Esophagus squamous epithelium (tissue), 5 donors: ENCODE results near the gene SURF1. TPM values are rescaled to one million over a fixed set of nuclear protein-coding genes. Genes with fewer than 3 reads are reported as not detected.
"Not testable (repeated sequence)": the region's sequence is repeated elsewhere in the genome, so short reads cannot be mapped to it uniquely, and the experiment has no call there.

Experiments used
- DNase-seq: peaks from one replicate; lab custom pipeline; 2025; lab: John Stamatoyannopoulos, UW
- H3K27ac ChIP-seq, 4 donors: fragments of 200-600 bp; sonication (generic); one replicate each; pipeline ENCODE4 v1.5.1; 2016 to 2019; ENCODE audit warnings: mild to moderate bottlenecking in 1 of 4
- H3K27me3 ChIP-seq, 4 donors: fragments of 200-600 bp; sonication (generic); 1 replicate in 3 of 4; 2 replicates in 1 of 4; pipeline versions ENCODE4 v1.5.1 to v1.6.0; 2017 to 2021; ENCODE audit warnings: antibody characterized with exemption in 1 of 4
- H3K36me3 ChIP-seq, 3 donors: fragments of 200-600 bp; sonication (generic); one replicate each; pipeline ENCODE4 v1.5.1; 2016 to 2019
- H3K4me1 ChIP-seq, 3 donors: fragments of 200-600 bp; sonication (generic); one replicate each; pipeline ENCODE4 v1.5.1; 2017 to 2019
- H3K4me3 ChIP-seq, 4 donors: fragments of 200-600 bp; sonication (generic); 1 replicate in 3 of 4; 2 replicates in 1 of 4; pipeline ENCODE4 v1.5.1; 2016 to 2019; ENCODE audit warnings: mild to moderate bottlenecking in 2 of 4, moderate library complexity in 1 of 4
- H3K9me3 ChIP-seq, 3 donors: fragments of 200-600 bp; sonication (generic); one replicate each; pipeline ENCODE4 v1.5.1; 2016 to 2019
- POLR2A ChIP-seq, 4 donors: fragments of 450-650 bp; IDR thresholded peaks; one replicate each; pipeline ENCODE4 v1.6.1; 2017; ENCODE audit warnings: antibody characterized with exemption in 4 of 4, mild to moderate bottlenecking in 4 of 4, moderate library complexity in 3 of 4
- WGBS, 2 donors: methylation state at CpG; one replicate each; pipeline ENCODE4 v1.1.5; 2018; 5-methylcytosine and 5-hydroxymethylcytosine counted together
- intact Hi-C: fragments of 100-400 bp; cut with DNase I; formaldehyde crosslinking; loops from one replicate; pipeline ENCODE4 v1.15.0; 2022
- total RNA-seq, 4 donors: library from RNA; depleted of rRNA; stranded (reverse); fragments of >200 nt; gene quantifications; one replicate each; pipeline ENCODE4 v1.1.0, GENCODE V29; 2016
- TF ChIP-seq, protein P1 (sequence below), 6 experiments: fragments of 450-650 bp in 4 of 6; fragments of 200-600 bp in 2 of 6; sonication (generic) in 2 of 6; IDR thresholded peaks; one replicate each; pipeline ENCODE4 v1.5.1; 2016 to 2019; ENCODE audit warnings: antibody characterized with exemption in 6 of 6, mild to moderate bottlenecking in 4 of 6, moderate library complexity in 4 of 6
- donor health status: DM: yes; HTN: yes; CAD: no.

SURF1 gene
- total RNA-seq, 4 donors from 2014 or later = 18.2 to 44.7 (median 32.0) TPM

GRCh38 chr9:133321411-133321935, 34.8 kb downstream of the SURF1 start:
- WGBS, 2 donors = 76 to 81% methylated on average over 5 to 13 of the region's 13 CpGs
- TF ChIP-seq POLR2A (IDR thresholded peaks at IDR 0.05) = no peak
- TF ChIP-seq, protein P1, sequence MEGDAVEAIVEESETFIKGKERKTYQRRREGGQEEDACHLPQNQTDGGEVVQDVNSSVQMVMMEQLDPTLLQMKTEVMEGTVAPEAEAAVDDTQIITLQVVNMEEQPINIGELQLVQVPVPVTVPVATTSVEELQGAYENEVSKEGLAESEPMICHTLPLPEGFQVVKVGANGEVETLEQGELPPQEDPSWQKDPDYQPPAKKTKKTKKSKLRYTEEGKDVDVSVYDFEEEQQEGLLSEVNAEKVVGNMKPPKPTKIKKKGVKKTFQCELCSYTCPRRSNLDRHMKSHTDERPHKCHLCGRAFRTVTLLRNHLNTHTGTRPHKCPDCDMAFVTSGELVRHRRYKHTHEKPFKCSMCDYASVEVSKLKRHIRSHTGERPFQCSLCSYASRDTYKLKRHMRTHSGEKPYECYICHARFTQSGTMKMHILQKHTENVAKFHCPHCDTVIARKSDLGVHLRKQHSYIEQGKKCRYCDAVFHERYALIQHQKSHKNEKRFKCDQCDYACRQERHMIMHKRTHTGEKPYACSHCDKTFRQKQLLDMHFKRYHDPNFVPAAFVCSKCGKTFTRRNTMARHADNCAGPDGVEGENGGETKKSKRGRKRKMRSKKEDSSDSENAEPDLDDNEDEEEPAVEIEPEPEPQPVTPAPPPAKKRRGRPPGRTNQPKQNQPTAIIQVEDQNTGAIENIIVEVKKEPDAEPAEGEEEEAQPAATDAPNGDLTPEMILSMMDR (IDR thresholded peaks at IDR 0.05) = no peak
- no peaks in the 10 kb centered on the region for H3K36me3 ChIP-seq
- no peak for DNase-seq
- H3K27ac ChIP-seq = no peak overlapping the region
- no peak overlapping the region for H3K4me3 ChIP-seq
- H3K9me3 ChIP-seq = no peaks in the 10 kb centered on the region
- no peaks in the 10 kb centered on the region for H3K4me1 ChIP-seq
- H3K27me3 ChIP-seq = no peaks in the 10 kb centered on the region
- intact Hi-C loops = loop anchor here (5.0 kb wide), 1 partner anchor 134 kb away; no protein-coding TSS in a partner anchor

GRCh38 chr9:133320421-133320881, 35.8 kb downstream of the SURF1 start:
- H3K4me3 ChIP-seq = no peak overlapping the region
- no peaks in the 10 kb centered on the region for H3K36me3 ChIP-seq
- no peaks in the 10 kb centered on the region for H3K9me3 ChIP-seq
- no peak for DNase-seq
- H3K27me3 ChIP-seq = no peaks in the 10 kb centered on the region
- intact Hi-C loops = loop anchor here (5.0 kb wide), 1 partner anchor 133 kb away; no protein-coding TSS in a partner anchor
- 82 to 87% methylated on average over 3 to 4 of the region's 13 CpGs for WGBS, 2 donors
- no peak overlapping the region for H3K27ac ChIP-seq
- no peaks in the 10 kb centered on the region for H3K4me1 ChIP-seq
- TF ChIP-seq, protein P1 (IDR thresholded peaks at IDR 0.05) = no peak

DNA sequence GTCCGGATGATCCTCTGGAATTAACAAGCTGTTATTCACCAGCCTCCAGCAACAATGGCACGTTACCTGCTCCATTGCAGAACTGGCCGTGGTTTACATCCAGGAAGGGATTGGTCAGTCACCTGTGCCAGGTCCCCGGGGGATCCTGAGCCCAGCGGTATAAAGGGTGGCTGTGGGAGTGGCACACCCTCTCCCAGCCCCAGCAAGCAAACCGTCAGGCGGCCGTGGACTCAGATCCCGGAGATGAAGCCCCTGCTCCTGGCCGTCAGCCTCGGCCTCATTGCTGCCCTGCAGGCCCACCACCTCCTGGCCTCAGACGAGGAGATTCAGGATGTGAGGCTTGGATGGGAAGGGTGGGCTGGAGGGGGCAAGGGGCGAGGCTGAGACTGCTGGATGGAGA, 38.7 kb downstream of the SURF1 start:
- H3K36me3 ChIP-seq, DNase-seq, intact Hi-C loops, H3K27me3 ChIP-seq, H3K4me1 ChIP-seq, H3K27ac ChIP-seq, H3K4me3 ChIP-seq, H3K9me3 ChIP-seq: not testable (repeated sequence)
- WGBS, 2 donors = 38% methylated on average over 3 of the region's 13 CpGs; no CpG with 5 or more reads in 1 of the 2 donors

DNA sequence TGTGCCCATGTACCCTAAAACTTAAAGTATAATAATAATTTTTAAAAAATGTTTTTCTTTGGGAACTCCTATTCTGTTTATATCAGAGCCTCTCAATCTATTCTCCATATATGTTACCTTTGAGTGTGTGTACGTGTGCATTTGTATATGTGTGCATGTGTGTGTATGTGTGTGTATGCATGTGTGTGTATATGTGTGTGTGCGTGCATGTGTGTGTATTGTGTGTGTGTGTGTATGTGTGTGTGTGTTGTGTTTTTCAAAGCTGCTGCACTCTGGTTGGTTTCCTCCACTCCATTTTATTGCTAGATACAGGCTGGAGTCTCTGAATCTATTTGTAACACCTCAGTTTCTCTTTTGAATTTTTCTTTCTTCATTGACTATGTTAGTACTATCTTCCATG, 40.3 kb downstream of the SURF1 start:
- Histone ChIP-seq H3K36me3 (no peaks in the 10 kb centered on the region), H3K4me3 (no peak overlapping the region), H3K4me1 (no peaks in the 10 kb centered on the region), H3K9me3 (no peaks in the 10 kb centered on the region), H3K27me3 (no peaks in the 10 kb centered on the region), H3K27ac (no peak overlapping the region)
- WGBS, 2 donors = 60 to 68% methylated on average over 2 of the region's 2 CpGs
- no peak for TF ChIP-seq POLR2A (IDR thresholded peaks at IDR 0.05)
- TF ChIP-seq, protein P1 (IDR thresholded peaks at IDR 0.05) = no peak
- intact Hi-C loops = no loop called here
- no peak for DNase-seq

- 70 to 79% methylated on average over 6 of the region's 6 CpGs for WGBS, 2 donors
- H3K36me3 ChIP-seq = no peaks in the 10 kb centered on the region
- TF ChIP-seq POLR2A (IDR thresholded peaks at IDR 0.05) = no peak
- TF ChIP-seq, protein P1 (IDR thresholded peaks at IDR 0.05) = no peak
Observed at GRCh38 chr9:133309608-133310007, 46.7 kb downstream of the SURF1 start.

More at GRCh38 chr9:133309608-133310007, 46.7 kb downstream of the SURF1 start:
- no peak for DNase-seq
- Histone ChIP-seq H3K27ac (no peak overlapping the region), H3K27me3 (peaks cover 0 to 20% (median 0%) of the 10 kb centered on the region in 4 donors), H3K4me1 (peaks cover 0 to 2% (median 0%) of the 10 kb centered on the region in 3 donors), H3K9me3 (no peaks in the 10 kb centered on the region), H3K4me3 (no peak overlapping the region)
- intact Hi-C loops = no loop called here
